BE2C (cell line): Measurements from ENCODE around the gene FARS2.

Experiments used
- DNase-seq: peaks from one replicate; pipeline ENCODE4 v3.0.0-alpha.2; 2020
- H3K27me3 ChIP-seq: fragments of 250-450 bp; sonication (Bioruptor Pico); 2 replicates; pipeline ENCODE4 v1.5.1; 2020; ENCODE audit warnings: mild to moderate bottlenecking
- H3K36me3 ChIP-seq: fragments of 250-450 bp; sonication (Bioruptor Pico); 2 replicates; pipeline ENCODE4 v1.5.1; 2020; ENCODE audit warnings: mild to moderate bottlenecking
- H3K4me1 ChIP-seq: fragments of 250-450 bp; sonication (Bioruptor Pico); 2 replicates; pipeline ENCODE4 v1.5.1; 2020
- H3K4me3 ChIP-seq: 2 replicates; pipeline ENCODE4 v1.5.1; 2011; ENCODE audit warnings: low read depth, low read length
- H3K9me3 ChIP-seq: fragments of 250-450 bp; sonication (Bioruptor Pico); 2 replicates; pipeline ENCODE4 v1.5.1; 2020
- TF ChIP-seq, protein P1 (sequence below): IDR thresholded peaks from 2 replicates; pipeline ENCODE4 v1.5.1; 2012; ENCODE audit warnings: mild to moderate bottlenecking, low read depth, low read length

FARS2 gene

DNA sequence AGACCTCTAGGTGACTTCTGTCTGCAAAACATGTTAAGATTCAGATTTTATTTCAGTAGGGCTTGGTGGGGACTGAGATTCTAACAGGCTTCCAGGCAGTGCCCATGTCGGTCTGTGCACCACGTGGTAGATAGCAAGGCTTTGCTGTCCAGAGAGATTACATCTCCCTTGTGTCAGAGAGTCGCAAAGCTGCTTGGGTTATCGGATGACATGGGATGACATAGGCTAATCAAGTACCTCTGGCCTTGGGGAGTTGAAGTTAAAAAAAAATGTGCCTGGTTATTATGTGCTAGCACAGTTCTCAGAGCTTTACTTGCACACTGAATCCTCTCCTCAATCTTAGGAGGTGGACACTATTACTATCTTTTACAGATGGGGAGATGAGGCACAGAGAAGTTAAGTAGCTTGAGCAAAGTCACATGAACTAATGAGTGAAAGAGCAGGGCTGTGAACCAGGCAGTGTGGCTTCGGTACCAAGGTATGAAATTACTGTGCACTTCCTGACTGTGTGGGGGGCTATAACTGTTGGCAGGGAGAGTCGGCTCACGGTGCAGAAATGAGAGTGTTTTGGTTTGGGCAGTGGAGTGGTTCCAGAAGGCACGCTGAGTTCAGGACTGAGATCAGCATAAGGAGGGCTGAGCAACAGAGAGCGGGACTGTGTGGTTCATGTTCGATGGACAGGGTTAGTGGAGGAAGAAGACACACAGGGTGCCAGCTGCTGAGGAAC, 41.1 kb downstream of the FARS2 start:
- Histone ChIP-seq H3K4me1 (peaks cover 20% of the 10 kb centered on the region), H3K9me3 (no peaks in the 10 kb centered on the region), H3K36me3 (no peaks in the 10 kb centered on the region), H3K4me3 (no peak overlapping the region), H3K27me3 (no peaks in the 10 kb centered on the region)
- DNase-seq: peak; percentile 45
- TF ChIP-seq, protein P1, sequence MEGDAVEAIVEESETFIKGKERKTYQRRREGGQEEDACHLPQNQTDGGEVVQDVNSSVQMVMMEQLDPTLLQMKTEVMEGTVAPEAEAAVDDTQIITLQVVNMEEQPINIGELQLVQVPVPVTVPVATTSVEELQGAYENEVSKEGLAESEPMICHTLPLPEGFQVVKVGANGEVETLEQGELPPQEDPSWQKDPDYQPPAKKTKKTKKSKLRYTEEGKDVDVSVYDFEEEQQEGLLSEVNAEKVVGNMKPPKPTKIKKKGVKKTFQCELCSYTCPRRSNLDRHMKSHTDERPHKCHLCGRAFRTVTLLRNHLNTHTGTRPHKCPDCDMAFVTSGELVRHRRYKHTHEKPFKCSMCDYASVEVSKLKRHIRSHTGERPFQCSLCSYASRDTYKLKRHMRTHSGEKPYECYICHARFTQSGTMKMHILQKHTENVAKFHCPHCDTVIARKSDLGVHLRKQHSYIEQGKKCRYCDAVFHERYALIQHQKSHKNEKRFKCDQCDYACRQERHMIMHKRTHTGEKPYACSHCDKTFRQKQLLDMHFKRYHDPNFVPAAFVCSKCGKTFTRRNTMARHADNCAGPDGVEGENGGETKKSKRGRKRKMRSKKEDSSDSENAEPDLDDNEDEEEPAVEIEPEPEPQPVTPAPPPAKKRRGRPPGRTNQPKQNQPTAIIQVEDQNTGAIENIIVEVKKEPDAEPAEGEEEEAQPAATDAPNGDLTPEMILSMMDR: no peak

DNA sequence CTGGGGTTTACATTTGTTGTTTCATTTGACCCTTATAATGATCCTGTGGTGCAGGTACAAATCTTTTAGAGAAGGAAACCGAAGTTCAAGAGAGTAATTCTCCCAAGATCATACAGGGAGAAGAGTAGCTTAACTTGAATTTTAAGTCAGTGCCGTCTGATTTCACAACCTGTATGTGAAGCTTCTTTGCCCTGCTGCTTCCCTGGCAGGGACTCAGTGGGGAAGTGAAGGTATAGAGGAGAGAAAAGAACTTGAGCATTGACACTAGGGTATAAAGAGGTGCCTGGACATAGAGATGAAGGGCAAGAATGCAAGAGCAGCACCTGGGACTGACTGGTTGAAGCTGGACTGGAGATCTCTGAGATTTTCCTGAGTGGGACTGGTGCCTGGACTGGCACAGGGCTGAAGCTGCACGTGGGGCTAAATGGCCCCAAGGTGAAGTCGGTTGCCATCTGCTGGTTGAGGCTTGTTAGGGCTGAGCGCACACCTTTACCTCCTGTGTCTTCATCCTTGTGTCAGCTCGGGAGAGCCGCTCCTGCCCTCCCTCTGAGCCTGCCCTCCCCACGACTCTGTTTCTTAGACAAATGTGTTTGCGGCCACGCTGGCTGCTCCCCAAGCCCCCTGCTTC, 41.8 kb downstream of the FARS2 start:
- H3K4me3 ChIP-seq: no peak overlapping the region
- no peaks in the 10 kb centered on the region for H3K9me3 ChIP-seq
- H3K36me3 ChIP-seq: no peaks in the 10 kb centered on the region
- peaks cover 20% of the 10 kb centered on the region for H3K4me1 ChIP-seq
- DNase-seq: peak; percentile 62
- TF ChIP-seq, protein P1: peak; percentile 69
- H3K27me3 ChIP-seq: no peaks in the 10 kb centered on the region

DNA sequence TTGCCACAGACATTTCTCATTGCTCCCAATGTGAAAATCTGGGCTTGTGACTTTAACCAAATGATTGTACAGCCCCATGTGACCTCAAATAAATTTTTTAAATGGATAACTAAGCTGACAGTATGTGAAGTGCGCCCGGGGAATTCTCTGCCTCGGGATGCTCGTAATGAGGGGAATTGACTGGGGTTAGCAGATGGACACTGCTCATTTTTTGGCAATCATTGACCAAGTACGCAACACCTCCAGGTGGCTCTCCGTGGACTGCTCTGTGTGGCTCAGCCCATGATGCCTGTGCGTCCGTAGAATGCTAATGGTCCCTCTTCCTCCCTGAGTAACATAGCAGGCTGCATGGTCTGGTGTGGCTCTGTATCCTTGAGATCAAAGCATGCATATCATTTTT, 42.4 kb downstream of the FARS2 start:
- Histone ChIP-seq H3K9me3 (no peaks in the 10 kb centered on the region), H3K36me3 (no peaks in the 10 kb centered on the region), H3K27me3 (no peaks in the 10 kb centered on the region), H3K4me1 (peaks cover 20% of the 10 kb centered on the region), H3K4me3 (no peak overlapping the region)
- no peak for DNase-seq
- TF ChIP-seq, protein P1: no peak

DNA sequence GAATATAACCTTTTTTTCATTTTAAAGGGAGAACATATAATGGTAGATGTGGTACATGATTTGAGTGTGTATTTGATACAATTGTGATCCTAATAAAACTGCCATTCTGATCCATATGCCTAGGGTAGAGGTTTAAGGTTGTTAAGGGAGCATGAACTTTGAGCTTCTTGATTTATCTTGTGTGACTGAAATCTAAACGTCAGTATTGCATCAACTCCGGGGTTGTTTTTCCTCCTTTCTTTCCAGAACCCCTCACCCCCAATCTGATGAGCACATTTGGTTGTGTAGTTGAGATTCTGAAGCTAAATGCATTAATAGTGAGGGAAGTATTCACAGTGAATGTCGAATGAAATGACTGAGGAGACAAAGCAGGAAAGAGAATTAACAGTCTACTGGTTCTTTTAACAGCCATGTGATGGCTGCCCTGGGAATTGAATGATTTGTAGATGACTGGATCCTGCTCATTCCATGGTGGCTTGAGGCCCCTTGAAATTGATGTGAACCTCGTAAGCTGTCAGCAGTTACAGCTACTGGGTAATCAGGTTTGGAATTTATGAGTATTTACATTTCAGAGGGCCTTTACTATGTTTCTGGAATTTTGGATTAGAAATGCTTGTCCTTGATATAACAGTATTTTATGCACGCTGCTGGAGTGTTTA, 44.8 kb downstream of the FARS2 start:
- no peak for DNase-seq
- Histone ChIP-seq H3K36me3 (no peaks in the 10 kb centered on the region), H3K9me3 (no peaks in the 10 kb centered on the region), H3K4me3 (no peak overlapping the region), H3K4me1 (peaks cover 20% of the 10 kb centered on the region), H3K27me3 (no peaks in the 10 kb centered on the region)
- TF ChIP-seq, protein P1: no peak

DNA sequence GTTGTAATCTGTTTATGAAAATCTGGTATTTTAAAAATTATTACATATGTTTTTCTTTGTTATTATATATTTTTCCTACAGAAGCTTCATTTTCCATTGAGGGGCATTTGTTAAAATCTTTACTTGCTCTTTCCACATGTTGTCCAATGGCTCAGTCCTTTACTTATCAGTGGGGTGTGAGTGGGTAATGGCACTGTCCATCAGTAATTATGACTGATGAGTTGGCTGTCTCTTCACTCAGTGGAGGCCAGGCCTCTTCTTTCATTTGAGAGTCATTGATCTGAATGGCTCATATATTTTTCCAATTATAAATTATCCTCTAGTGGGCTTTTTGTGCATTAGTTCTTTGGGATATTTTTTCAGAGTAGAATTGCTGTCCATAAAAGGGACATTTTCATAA, 45.7 kb downstream of the FARS2 start:
- Histone ChIP-seq H3K9me3 (no peaks in the 10 kb centered on the region), H3K27me3 (no peaks in the 10 kb centered on the region), H3K4me3 (no peak overlapping the region), H3K4me1 (peaks cover 10% of the 10 kb centered on the region), H3K36me3 (no peaks in the 10 kb centered on the region)
- DNase-seq: no peak
- TF ChIP-seq, protein P1: no peak

DNA sequence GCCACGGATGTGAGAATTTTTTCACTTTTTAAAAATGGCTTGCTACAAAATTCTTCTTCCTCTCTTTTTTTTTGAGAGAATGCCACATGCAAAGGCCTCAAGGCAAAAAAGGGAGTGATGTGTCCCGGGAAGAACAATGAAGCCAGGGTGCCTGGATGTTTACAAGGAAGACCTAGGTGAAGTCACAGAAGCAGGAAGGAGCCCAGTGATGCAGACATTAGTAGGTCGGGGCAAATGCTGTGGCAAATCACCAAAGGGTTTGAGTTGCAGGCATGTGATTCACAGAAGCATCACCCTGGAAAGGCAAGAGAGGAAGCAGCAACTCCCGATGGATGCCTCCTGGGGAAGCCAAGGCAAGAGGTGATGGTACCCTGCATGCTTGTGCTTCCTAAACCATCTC, 46.8 kb downstream of the FARS2 start:
- Histone ChIP-seq H3K36me3 (no peaks in the 10 kb centered on the region), H3K4me3 (no peak overlapping the region), H3K9me3 (no peaks in the 10 kb centered on the region), H3K4me1 (peaks cover 1% of the 10 kb centered on the region; the same call in 1 of the 2 replicates), H3K27me3 (no peaks in the 10 kb centered on the region)
- TF ChIP-seq, protein P1: no peak
- DNase-seq: no peak
